ENCODE results near the gene CCR2.

- TF ChIP-seq EZH2 (IDR thresholded peaks at IDR 0.05; ENCODE audit: insufficient read depth, poor library complexity, severe bottlenecking): no peak
- TF ChIP-seq EZH2phosphoT487 (IDR thresholded peaks at IDR 0.05; ENCODE audit: insufficient read depth, low read depth): no peak
Observed at GRCh38 chr3:46375814-46376213, 21.9 kb downstream of the CCR2 start.
